Smooth muscle cell (in vitro differentiated cells): ENCODE measurements around the gene PPP1R11. TPM values are rescaled to one million over a fixed set of nuclear protein-coding genes. Genes with fewer than 3 reads are reported as not detected.

Source experiments
- DNase-seq: peaks from one replicate; lab custom pipeline; 2025; ENCODE audit not compliant: unreplicated experiment; lab: John Stamatoyannopoulos, UW
- H2AFZ ChIP-seq: fragments of 200-600 bp; sonication (generic); 2 replicates; pipeline ENCODE4 v1.6.0; 2016; ENCODE audit warnings: antibody characterized with exemption, low read depth, mild to moderate bottlenecking
- H3F3A ChIP-seq: fragments of 200-600 bp; sonication (generic); 2 replicates; pipeline ENCODE4 v1.6.0; 2017; ENCODE audit warnings: antibody characterized with exemption, low read depth
- H3K27ac ChIP-seq: fragments of 200-600 bp; sonication (generic); 2 replicates; pipeline ENCODE4 v1.5.1; 2016; ENCODE audit warnings: low read depth, mild to moderate bottlenecking
- H3K27me3 ChIP-seq: fragments of 200-600 bp; sonication (generic); 2 replicates; pipeline ENCODE4 v1.6.1; 2016; ENCODE audit warnings: low read depth, mild to moderate bottlenecking
- H3K36me3 ChIP-seq: fragments of 200-600 bp; sonication (generic); 2 replicates; pipeline ENCODE4 v1.5.1; 2016; ENCODE audit warnings: low read depth
- H3K4me1 ChIP-seq: fragments of 200-600 bp; sonication (generic); 2 replicates; pipeline ENCODE4 v1.5.1; 2016; ENCODE audit warnings: low read depth
- H3K4me2 ChIP-seq: fragments of 200-600 bp; sonication (generic); 2 replicates; pipeline ENCODE4 v1.6.0; 2016; ENCODE audit warnings: mild to moderate bottlenecking
- H3K4me3 ChIP-seq: fragments of 200-600 bp; sonication (generic); 2 replicates; pipeline ENCODE4 v1.5.1; 2016; ENCODE audit warnings: mild to moderate bottlenecking
- H3K79me2 ChIP-seq: fragments of 200-600 bp; sonication (generic); 2 replicates; pipeline ENCODE4 v1.6.0; 2016; ENCODE audit warnings: low read depth, mild to moderate bottlenecking
- H3K9ac ChIP-seq: fragments of 200-600 bp; sonication (generic); 2 replicates; pipeline ENCODE4 v1.6.0; 2016; ENCODE audit warnings: low read depth
- H3K9me3 ChIP-seq: fragments of 200-600 bp; sonication (generic); replicated peaks from 2 replicates; pipeline ENCODE4 v1.5.1; 2016; ENCODE audit warnings: low read depth
- H4K20me1 ChIP-seq: fragments of 200-600 bp; sonication (generic); 2 replicates; pipeline ENCODE4 v1.6.0; 2016; ENCODE audit warnings: low read depth
- whole genome bisulfite sequencing: methylation state at CpG from one replicate; pipeline ENCODE4 v1.1.7; 2016; ENCODE audit warnings: low lambda C conversion rate; 5-methylcytosine and 5-hydroxymethylcytosine counted together
- polyA plus RNA-seq: library from polyadenylated mRNA; unstranded; fragments of >200 nt; fragmentation: Nextera tagmentation; extraction: Ambion mirVana; gene quantifications from 2 replicates; pipeline ENCODE4 v1.2.1, GENCODE V29; 2016
- total RNA-seq: library from RNA; depleted of rRNA; stranded (reverse); fragments of >200 nt; gene quantifications from 2 replicates; pipeline ENCODE4 v1.2.3, GENCODE V29; 2014
- TF ChIP-seq, protein P1 (sequence below): fragments of 200-600 bp; sonication (generic); IDR thresholded peaks from 2 replicates; pipeline ENCODE4 v1.5.1; 2017; ENCODE audit warnings: borderline replicate concordance, mild to moderate bottlenecking, antibody characterized with exemption; ENCODE audit not compliant: insufficient read depth, poor library complexity, severe bottlenecking

PPP1R11 gene
- total and polyA plus RNA-seq, 2 experiments from 2014 or later, result 63.4 to 80.2 TPM

DNA sequence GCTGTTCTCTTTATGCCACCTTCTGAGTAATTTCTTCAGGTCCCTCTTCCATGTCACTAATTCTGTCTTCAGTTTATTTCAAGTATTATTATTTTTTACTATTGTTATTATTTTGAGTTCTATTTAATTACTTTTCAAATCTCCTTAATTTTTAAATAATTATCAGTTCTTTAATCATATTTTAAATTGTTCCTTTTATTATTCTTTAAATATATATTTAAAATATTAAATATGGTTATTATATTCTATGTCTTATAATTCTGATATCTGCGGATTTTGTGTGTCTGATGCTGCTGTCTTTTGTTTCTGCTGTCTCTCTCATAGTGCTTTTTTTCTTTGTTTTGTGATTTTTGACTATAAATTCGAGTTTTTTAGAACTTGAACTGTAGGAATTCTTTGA lies 3.7 kb upstream of the PPP1R11 start:
- no peaks in the 10 kb centered on the region for H3K27me3 ChIP-seq
- H3F3A ChIP-seq, result peaks cover 8% of the 10 kb centered on the region
- H3K9me3 ChIP-seq, result no peaks in the 10 kb centered on the region
- no peak overlapping the region for H3K27ac ChIP-seq
- no peak overlapping the region for H3K4me2 ChIP-seq
- DNase-seq, result no peak
- WGBS, result over 99% methylated on average over 2 of the region's 2 CpGs
- peaks cover 27% of the 10 kb centered on the region for H3K79me2 ChIP-seq
- H3K36me3 ChIP-seq, result no peaks in the 10 kb centered on the region
- TF ChIP-seq, protein P1, sequence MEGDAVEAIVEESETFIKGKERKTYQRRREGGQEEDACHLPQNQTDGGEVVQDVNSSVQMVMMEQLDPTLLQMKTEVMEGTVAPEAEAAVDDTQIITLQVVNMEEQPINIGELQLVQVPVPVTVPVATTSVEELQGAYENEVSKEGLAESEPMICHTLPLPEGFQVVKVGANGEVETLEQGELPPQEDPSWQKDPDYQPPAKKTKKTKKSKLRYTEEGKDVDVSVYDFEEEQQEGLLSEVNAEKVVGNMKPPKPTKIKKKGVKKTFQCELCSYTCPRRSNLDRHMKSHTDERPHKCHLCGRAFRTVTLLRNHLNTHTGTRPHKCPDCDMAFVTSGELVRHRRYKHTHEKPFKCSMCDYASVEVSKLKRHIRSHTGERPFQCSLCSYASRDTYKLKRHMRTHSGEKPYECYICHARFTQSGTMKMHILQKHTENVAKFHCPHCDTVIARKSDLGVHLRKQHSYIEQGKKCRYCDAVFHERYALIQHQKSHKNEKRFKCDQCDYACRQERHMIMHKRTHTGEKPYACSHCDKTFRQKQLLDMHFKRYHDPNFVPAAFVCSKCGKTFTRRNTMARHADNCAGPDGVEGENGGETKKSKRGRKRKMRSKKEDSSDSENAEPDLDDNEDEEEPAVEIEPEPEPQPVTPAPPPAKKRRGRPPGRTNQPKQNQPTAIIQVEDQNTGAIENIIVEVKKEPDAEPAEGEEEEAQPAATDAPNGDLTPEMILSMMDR, result no peak
- H3K4me3 ChIP-seq, result no peak overlapping the region
- H2AFZ ChIP-seq, result no peak overlapping the region
- no peaks in the 10 kb centered on the region for H4K20me1 ChIP-seq
- H3K4me1 ChIP-seq, result peaks cover 26% of the 10 kb centered on the region
- no peak overlapping the region for H3K9ac ChIP-seq

DNA sequence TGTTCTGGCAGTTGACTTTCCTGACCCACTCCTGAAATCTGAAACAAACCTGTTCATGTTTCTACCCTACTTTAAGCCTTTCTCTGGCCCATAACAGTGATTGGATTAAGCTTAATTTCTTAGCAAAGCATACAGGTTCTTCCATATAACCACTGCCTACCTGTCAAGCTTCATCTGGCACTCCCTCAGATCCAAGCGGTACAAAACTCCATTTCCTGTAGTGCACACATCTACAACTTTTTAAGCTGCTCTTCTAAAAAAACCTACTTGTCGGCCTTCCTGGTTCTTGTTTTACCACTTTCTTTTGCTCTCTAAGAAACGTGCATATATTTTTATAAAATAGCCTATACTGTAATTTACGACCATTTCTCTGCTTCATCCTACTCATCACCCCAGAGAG lies 916 bp upstream of the PPP1R11 start:
- Histone ChIP-seq H3K27ac (peak overlapping the region; percentile 70), H3K4me2 (peak overlapping the region; percentile 96), H3F3A (peaks cover 8% of the 10 kb centered on the region), H3K4me3 (peak overlapping the region; percentile 74), H3K27me3 (peaks cover 11% of the 10 kb centered on the region), H3K4me1 (peaks cover 20% of the 10 kb centered on the region), H3K9me3 (no peaks in the 10 kb centered on the region), H3K79me2 (peaks cover 22% of the 10 kb centered on the region), H4K20me1 (no peaks in the 10 kb centered on the region), H2AFZ (peak overlapping the region; percentile 81), H3K36me3 (no peaks in the 10 kb centered on the region), H3K9ac (peak overlapping the region; percentile 36)
- WGBS, result 32% methylated on average over 4 of the region's 4 CpGs
- DNase-seq, result no peak
- TF ChIP-seq, protein P1, result no peak

DNA sequence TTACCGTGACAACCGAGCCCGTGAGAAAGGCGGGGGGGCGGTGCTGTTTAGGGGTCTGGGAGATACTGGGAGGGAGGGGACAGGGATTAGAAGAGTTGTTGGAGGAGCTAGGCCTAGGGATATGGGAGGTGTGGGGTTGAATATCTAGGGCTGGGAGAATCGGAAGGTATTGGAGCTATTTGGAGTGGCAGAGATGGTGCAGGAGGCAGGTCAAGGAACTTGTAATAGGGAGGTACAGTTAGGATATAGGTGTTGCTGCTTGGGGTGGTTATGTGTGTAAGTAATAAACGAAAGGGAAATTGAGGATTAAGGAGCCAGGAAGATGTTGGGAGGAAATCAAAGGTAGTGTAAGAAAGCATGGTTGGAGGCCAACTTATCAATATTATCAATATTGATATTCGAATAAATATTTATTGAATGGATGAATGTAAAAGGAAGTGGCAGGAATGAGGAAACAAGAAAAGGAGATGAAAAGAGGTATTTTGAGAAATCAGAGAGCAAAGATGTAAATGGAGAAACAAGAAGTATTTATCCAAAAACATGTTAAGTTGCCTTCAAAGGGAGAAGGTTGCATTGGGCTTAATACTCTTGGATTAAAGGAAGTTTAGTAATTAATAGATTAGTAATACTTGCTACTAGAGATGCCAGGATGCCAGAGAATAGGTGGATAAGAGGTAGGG lies 602 bp downstream of the PPP1R11 start:
- no peaks in the 10 kb centered on the region for H4K20me1 ChIP-seq
- peaks cover 14% of the 10 kb centered on the region for H3K4me1 ChIP-seq
- WGBS, result 13% methylated on average over 8 of the region's 8 CpGs
- DNase-seq, result no peak
- peak overlapping the region; percentile 74 for H3K4me3 ChIP-seq
- H3K27me3 ChIP-seq, result peaks cover 26% of the 10 kb centered on the region
- H3K27ac ChIP-seq, result peak overlapping the region; percentile 79
- peak overlapping the region; percentile 81 for H2AFZ ChIP-seq
- TF ChIP-seq, protein P1, result no peak
- H3K9me3 ChIP-seq, result no peaks in the 10 kb centered on the region
- peak overlapping the region; percentile 96 for H3K4me2 ChIP-seq
- peaks cover 16% of the 10 kb centered on the region for H3K79me2 ChIP-seq
- peak overlapping the region; percentile 81 for H3K9ac ChIP-seq
- no peaks in the 10 kb centered on the region for H3K36me3 ChIP-seq
- peaks cover 8% of the 10 kb centered on the region for H3F3A ChIP-seq
